Measurements from ENCODE around the gene TMEM252. TPM values are rescaled to one million over a fixed set of nuclear protein-coding genes. Genes with fewer than 3 reads are reported as not detected.

TMEM252 gene
- total and polyA plus RNA-seq, 2 donors (not counting 1 experiment from before 2014, with no cell fraction given), result not detected

DNA sequence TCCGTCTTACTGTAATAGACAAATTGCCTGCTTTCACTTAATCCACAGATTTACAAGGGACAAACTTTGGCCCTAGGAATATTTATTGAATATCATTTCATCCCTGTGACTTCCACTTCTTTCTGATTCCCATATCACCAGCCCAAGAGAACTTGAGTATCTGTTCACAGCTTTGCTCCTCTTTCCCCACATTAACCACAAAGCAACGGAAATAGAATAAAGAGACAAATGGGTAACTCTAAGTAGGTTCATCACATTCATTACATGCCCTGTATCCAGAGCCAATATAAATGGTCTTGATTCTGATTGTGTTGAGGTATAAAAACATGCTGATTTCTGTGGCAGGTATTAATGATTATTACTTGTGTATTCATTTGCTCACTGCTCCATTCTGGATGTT is 41.9 kb downstream of the TMEM252 start:
- intact Hi-C loops (cut with micrococcal nuclease), result no loop called here
- no peak overlapping the region for H3K4me3 Mint-ChIP-seq
- no peak overlapping the region for H3K9ac ChIP-seq (ENCODE audit: low read length)
- TF ChIP-seq, protein P1, sequence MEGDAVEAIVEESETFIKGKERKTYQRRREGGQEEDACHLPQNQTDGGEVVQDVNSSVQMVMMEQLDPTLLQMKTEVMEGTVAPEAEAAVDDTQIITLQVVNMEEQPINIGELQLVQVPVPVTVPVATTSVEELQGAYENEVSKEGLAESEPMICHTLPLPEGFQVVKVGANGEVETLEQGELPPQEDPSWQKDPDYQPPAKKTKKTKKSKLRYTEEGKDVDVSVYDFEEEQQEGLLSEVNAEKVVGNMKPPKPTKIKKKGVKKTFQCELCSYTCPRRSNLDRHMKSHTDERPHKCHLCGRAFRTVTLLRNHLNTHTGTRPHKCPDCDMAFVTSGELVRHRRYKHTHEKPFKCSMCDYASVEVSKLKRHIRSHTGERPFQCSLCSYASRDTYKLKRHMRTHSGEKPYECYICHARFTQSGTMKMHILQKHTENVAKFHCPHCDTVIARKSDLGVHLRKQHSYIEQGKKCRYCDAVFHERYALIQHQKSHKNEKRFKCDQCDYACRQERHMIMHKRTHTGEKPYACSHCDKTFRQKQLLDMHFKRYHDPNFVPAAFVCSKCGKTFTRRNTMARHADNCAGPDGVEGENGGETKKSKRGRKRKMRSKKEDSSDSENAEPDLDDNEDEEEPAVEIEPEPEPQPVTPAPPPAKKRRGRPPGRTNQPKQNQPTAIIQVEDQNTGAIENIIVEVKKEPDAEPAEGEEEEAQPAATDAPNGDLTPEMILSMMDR (IDR thresholded peaks at IDR 0.05), result no peak
- no peak for TF ChIP-seq EZH2 (IDR thresholded peaks at IDR 0.05; ENCODE audit: borderline replicate concordance, insufficient read depth, low read depth, low read length, poor library complexity, severe bottlenecking)
- H3K9me3 ChIP-seq (ENCODE audit: control extremely low read depth in 1 of 3, control insufficient read depth in 2 of 3, insufficient read depth in 1 of 3, low read length in 2 of 3), result no peaks in the 10 kb centered on the region
- H3K27ac ChIP-seq (ENCODE audit: low read length in 2 of 2), result no peak overlapping the region
- no peaks in the 10 kb centered on the region for H3K79me2 ChIP-seq (ENCODE audit: control insufficient read depth, insufficient read depth, low read length)
- CTCF ChIA-PET, result no interaction called here
- no peaks in the 10 kb centered on the region for H3K9me3 Mint-ChIP-seq (ENCODE audit: insufficient read depth)
- no peaks in the 10 kb centered on the region for H3K36me3 ChIP-seq (replicated peaks in 1 of 2; ENCODE audit: control extremely low read depth in 1 of 2, control insufficient read depth in 1 of 2, extremely low read depth in 1 of 2, insufficient read depth in 2 of 2, low read length in 1 of 2)
- H3K4me3 ChIP-seq (ENCODE audit: control extremely low read depth in 1 of 5, extremely low read depth in 1 of 5, insufficient read depth in 1 of 5, low read depth in 2 of 5, low read length in 4 of 5), result no peak overlapping the region
- POLR2A ChIA-PET, result no interaction called here
- no peaks in the 10 kb centered on the region for H3K4me1 ChIP-seq (ENCODE audit: control insufficient read depth in 2 of 2, insufficient read depth in 2 of 2, low read length in 2 of 2)
- DNase-seq (no peak), ATAC-seq (ENCODE audit: low read depth) (no peak)
- H2AFZ ChIP-seq (ENCODE audit: insufficient read depth, low read depth, low read length, poor library complexity, severe bottlenecking), result no peak overlapping the region
- no peak overlapping the region for H3K27ac Mint-ChIP-seq
- 71% methylated on average over 1 of the region's 2 CpGs for WGBS (ENCODE audit: insufficient coverage)
- no peak overlapping the region for H3K4me2 ChIP-seq (replicated peaks; ENCODE audit: low read depth, low read length, poor library complexity, severe bottlenecking)
- no peaks in the 10 kb centered on the region for H4K20me1 ChIP-seq (ENCODE audit: control insufficient read depth, insufficient read depth, low read length, poor library complexity, severe bottlenecking)
- no peaks in the 10 kb centered on the region for H3K4me1 Mint-ChIP-seq
- peaks cover 36% of the 10 kb centered on the region for H3K27me3 Mint-ChIP-seq
- H3K27me3 ChIP-seq (replicated peaks in 1 of 4; ENCODE audit: control extremely low read depth in 1 of 4, control insufficient read depth in 3 of 4, insufficient read depth in 4 of 4, low read length in 3 of 4), result peaks cover 0 to 5% (median 3%) of the 10 kb centered on the region in 4 experiments

DNA sequence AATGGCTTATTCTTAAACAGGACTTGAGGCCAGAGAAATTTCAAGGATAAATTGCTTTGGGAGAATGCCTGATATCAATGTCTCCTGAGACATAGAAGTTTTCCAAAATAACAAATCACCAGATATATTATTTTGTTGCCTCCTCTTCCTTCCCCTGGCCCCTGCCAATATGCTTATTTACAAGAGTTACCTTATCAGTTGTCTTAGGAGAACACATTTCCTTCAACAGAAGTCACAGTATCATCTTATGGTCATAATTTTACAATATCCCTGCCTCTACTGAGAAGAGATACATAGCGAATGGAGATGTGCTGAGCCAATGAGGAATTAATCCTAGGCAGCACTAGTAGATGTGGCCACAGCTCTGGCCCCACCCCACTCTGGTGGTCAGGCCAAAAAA is 43.1 kb downstream of the TMEM252 start:
- Mint-ChIP-seq H3K27me3 (peaks cover 44% of the 10 kb centered on the region), H3K4me1 (no peaks in the 10 kb centered on the region), H3K9me3 (ENCODE audit: insufficient read depth) (no peaks in the 10 kb centered on the region), H3K27ac (no peak overlapping the region), H3K4me3 (no peak overlapping the region)
- Histone ChIP-seq H4K20me1 (ENCODE audit: control insufficient read depth, insufficient read depth, low read length, poor library complexity, severe bottlenecking) (no peaks in the 10 kb centered on the region), H3K4me2 (replicated peaks; ENCODE audit: low read depth, low read length, poor library complexity, severe bottlenecking) (no peak overlapping the region), H3K9ac (ENCODE audit: low read length) (no peak overlapping the region), H3K4me3 (ENCODE audit: control extremely low read depth in 1 of 5, extremely low read depth in 1 of 5, insufficient read depth in 1 of 5, low read depth in 2 of 5, low read length in 4 of 5) (no peak overlapping the region), H3K36me3 (replicated peaks in 1 of 2; ENCODE audit: control extremely low read depth in 1 of 2, control insufficient read depth in 1 of 2, extremely low read depth in 1 of 2, insufficient read depth in 2 of 2, low read length in 1 of 2) (no peaks in the 10 kb centered on the region), H3K4me1 (ENCODE audit: control insufficient read depth in 2 of 2, insufficient read depth in 2 of 2, low read length in 2 of 2) (no peaks in the 10 kb centered on the region), H3K9me3 (ENCODE audit: control extremely low read depth in 1 of 3, control insufficient read depth in 2 of 3, insufficient read depth in 1 of 3, low read length in 2 of 3) (no peaks in the 10 kb centered on the region), H3K79me2 (ENCODE audit: control insufficient read depth, insufficient read depth, low read length) (no peaks in the 10 kb centered on the region), H3K27ac (ENCODE audit: low read length in 2 of 2) (no peak overlapping the region), H2AFZ (ENCODE audit: insufficient read depth, low read depth, low read length, poor library complexity, severe bottlenecking) (no peak overlapping the region), H3K27me3 (replicated peaks in 1 of 4; ENCODE audit: control extremely low read depth in 1 of 4, control insufficient read depth in 3 of 4, insufficient read depth in 4 of 4, low read length in 3 of 4) (peaks cover 0 to 10% (median 4%) of the 10 kb centered on the region in 4 experiments)
- CTCF ChIA-PET, result no interaction called here
- TF ChIP-seq, protein P1 (IDR thresholded peaks at IDR 0.05), result no peak
- no peak for TF ChIP-seq EZH2 (IDR thresholded peaks at IDR 0.05; ENCODE audit: borderline replicate concordance, insufficient read depth, low read depth, low read length, poor library complexity, severe bottlenecking)
- intact Hi-C loops (cut with micrococcal nuclease), result no loop called here
- DNase-seq (no peak), ATAC-seq (ENCODE audit: low read depth) (no peak)
- POLR2A ChIA-PET, result no interaction called here
- no CpG with 5 or more reads among the region's 1 CpG for WGBS (ENCODE audit: insufficient coverage)
